Measurements from ENCODE around the gene S100A7A.
"Not testable (repeated sequence)": the region's sequence is repeated elsewhere in the genome, so short reads cannot be mapped to it uniquely, and the experiment has no call there.

The S100A7A gene

GRCh38 chr1:153395776-153396175, 20.5 kb upstream of the S100A7A start:
- no peak for DNase-seq

- no peak for DNase-seq
These were observed 19.9 kb upstream of the S100A7A start for GRCh38 chr1:153396461-153396860.

GRCh38 chr1:153397051-153397923, 19.0 kb upstream of the S100A7A start:
- no peak for DNase-seq

- no peak for DNase-seq
These were observed 18.2 kb upstream of the S100A7A start for GRCh38 chr1:153397924-153398651.

GRCh38 chr1:153399401-153400055, 16.8 kb upstream of the S100A7A start:
- DNase-seq, result no peak

GRCh38 chr1:153400244-153400643, 16.1 kb upstream of the S100A7A start:
- DNase-seq, result no peak

- no peak for DNase-seq
These were observed 14.9 kb upstream of the S100A7A start for GRCh38 chr1:153401461-153401860.

GRCh38 chr1:153402226-153402625, 14.1 kb upstream of the S100A7A start:
- no peak for DNase-seq

GRCh38 chr1:153403421-153404085, 12.8 kb upstream of the S100A7A start:
- DNase-seq, result no peak

- DNase-seq, result no peak
These were observed 12.2 kb upstream of the S100A7A start for GRCh38 chr1:153404086-153404635.

- no peak for DNase-seq
These were observed 11.6 kb upstream of the S100A7A start for GRCh38 chr1:153404768-153405167.

GRCh38 chr1:153405825-153406599, 10.3 kb upstream of the S100A7A start:
- DNase-seq, result not testable (repeated sequence)

GRCh38 chr1:153407274-153407673, 9.0 kb upstream of the S100A7A start:
- not testable (repeated sequence) for DNase-seq

GRCh38 chr1:153413961-153414360, 2.4 kb upstream of the S100A7A start:
- not testable (repeated sequence) for DNase-seq

- DNase-seq, result no peak
These were observed 992 bp downstream of the S100A7A start for GRCh38 chr1:153417136-153417888.

- not testable (repeated sequence) for DNase-seq
These were observed 2.6 kb downstream of the S100A7A start for GRCh38 chr1:153418758-153419435.

GRCh38 chr1:153419436-153419793, 3.1 kb downstream of the S100A7A start:
- DNase-seq, result not testable (repeated sequence)

- no peak for DNase-seq
These were observed 4.0 kb downstream of the S100A7A start for GRCh38 chr1:153420306-153420705.

- peak; percentile 64 for DNase-seq
These were observed 6.2 kb downstream of the S100A7A start for GRCh38 chr1:153422450-153423068.

- no peak for DNase-seq
These were observed 10.5 kb downstream of the S100A7A start for GRCh38 chr1:153426809-153427208.

Data from fibroblast of skin of right biceps (primary cell).